Stimulated activated CD4-positive, alpha-beta T cell treated with anti-CD3 and anti-CD28 coated beads, Interleukin-15, amount 100 ng/mL, for 1 hour (primary cell): ENCODE data around the gene EHHADH.

ENCODE experiments used
- DNase-seq, 2 donors: peaks; one replicate each; pipeline ENCODE4 v3.0.0-alpha.2; 2020; ENCODE audit warnings: low read depth in 1 of 2, low spot score in 1 of 2

The EHHADH gene

DNA sequence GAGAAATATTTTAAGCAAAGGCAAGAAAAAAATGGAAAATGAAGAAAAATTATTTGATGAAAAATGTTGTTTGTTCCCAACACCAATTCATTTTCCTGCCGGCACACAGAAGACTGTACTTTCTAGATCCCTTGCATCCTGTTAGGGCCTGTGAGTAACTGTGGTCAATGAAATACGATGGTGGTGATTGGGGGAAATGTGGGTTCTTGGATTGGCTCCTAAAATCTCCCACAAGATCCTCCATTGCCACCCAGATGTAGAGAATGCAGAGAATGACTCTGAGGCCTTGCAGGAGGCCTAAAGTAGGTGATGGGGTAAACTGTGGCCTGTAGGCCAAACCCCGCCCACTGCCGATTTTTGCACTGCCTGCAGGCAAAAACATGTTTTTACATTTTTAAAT, 54.6 kb downstream of the EHHADH start:
- DNase-seq, result no peak

DNA sequence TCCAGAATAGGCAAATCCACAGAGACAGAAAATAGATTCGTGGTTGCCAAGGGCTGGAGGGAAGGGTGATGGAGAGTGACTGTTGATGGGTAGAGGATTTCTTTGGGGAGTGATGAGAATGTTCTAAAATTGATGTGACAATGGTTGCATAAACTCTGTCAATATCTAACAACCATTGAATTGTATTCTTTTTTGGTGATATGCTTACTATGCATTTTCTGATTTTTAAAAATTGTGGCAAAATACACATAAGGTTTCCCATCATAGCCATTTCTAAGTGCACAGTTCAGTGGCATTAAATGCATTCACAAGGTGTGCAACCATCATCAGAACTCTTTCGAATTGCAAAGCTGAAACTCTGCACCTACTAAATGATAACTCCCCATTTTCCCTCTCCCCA, 56.8 kb downstream of the EHHADH start:
- DNase-seq, result no peak

DNA sequence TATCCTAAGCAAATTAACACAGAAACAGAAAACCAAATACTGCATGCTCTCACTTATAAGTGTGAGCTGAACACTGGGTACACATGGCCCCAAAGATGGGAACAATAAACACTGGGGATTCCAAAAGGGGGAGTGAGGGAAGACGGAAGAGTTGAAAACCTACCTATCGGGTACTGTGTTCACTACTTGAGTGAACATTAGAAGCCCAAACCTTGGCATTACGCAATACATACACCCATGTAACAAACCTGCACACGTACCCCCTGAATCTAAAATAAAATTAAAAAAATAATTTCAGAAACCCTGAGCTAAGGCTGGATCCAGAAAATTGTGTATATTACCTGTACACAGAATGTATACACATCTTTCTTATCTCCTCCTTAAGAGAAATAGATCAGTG, 58.2 kb downstream of the EHHADH start:
- DNase-seq, result no peak

DNA sequence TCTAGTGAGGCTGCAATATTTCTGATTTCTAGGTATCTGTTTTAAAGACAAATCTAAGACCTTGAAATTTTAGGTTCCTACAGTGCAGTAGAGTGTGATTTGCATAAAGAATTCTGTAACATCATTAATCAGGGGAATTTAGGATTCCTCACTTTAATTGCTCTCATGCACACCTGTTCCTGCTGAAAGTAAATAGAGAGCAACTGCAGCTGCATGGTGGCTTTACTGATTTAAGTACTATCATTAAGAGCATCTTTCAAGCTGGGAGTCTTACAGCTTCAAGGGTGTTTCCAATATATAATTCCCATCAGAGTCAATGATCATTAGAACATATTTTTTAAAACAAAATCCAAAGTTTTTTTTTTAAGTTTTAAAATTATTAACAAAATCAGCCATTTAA, 65.0 kb downstream of the EHHADH start:
- no peak for DNase-seq

DNA sequence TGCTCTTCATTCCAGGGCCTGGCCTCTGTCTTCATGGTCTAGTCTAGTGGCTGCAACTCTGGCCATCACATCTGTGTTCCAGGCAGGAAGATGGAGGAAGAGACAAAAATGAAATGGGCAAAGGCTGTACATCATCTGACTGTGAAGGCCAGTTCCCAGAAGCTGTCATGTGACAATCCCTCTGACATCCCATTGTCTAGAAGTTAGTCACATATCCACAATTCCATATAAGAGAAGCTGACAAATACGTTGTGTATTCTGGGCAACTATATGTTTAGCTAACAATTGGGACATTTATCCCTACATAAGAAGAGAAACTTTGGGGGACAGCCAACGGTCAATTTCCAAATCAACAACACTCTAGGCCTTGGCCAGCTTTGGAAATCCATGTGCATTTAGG, 66.5 kb downstream of the EHHADH start:
- DNase-seq, result no peak

DNA sequence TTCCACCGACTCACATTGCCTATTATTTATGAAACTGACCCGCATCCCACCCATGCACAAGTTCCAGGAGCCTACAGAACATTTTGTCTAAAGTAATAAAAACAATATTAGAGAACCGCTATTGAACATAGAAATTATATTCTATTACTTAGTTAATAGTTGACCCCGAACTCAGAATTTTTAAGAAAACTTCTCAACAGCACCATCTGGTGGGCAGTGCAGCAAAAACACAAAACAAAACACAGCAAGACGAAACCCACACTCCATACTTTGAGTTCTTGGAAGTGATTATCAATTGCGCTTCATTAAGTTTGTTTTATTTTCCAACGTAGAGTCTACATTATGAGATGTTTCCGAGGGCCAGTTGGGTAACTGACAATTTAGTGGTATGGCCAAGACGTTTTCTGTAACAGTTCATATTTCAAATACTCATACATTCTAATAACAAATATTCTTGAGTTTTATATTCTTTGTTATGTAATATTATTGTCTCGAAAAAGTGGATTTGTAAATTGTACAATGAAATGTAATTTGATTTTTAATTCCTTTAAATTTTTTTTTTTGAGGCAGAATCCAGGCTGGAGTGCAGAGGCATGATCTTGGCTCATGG, 77.0 kb downstream of the EHHADH start:
- DNase-seq, result no peak

DNA sequence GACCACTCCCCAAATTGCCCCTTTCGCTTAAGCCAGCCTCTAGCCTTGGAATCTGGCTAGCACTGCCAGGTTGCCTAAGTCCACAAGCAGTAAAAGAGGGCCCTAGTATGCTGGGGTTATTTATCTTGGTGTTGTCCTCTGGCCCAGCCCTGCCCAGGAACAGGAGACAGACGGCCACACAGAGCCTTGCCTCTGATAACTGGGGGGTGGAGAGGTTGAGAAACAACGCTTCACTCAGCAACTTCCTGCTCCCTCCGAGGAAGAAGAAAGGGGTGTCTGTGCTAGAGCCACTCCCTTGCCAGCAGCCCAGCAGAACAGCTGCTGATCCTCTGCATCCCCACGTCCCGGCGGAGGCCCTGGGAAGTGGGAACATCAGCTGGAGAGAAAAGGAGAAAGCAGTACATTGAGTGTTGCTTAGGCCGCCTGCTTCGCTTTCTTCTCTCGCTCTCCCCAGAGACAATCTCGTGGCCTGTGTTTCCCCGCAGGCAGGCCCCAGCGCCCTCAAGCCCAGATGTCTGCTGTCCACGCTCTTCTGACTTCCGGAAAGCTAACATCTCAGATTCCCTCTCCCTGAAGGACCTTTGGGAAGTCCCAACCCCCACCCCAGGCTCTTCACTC, 78.4 kb downstream of the EHHADH start:
- no peak for DNase-seq

DNA sequence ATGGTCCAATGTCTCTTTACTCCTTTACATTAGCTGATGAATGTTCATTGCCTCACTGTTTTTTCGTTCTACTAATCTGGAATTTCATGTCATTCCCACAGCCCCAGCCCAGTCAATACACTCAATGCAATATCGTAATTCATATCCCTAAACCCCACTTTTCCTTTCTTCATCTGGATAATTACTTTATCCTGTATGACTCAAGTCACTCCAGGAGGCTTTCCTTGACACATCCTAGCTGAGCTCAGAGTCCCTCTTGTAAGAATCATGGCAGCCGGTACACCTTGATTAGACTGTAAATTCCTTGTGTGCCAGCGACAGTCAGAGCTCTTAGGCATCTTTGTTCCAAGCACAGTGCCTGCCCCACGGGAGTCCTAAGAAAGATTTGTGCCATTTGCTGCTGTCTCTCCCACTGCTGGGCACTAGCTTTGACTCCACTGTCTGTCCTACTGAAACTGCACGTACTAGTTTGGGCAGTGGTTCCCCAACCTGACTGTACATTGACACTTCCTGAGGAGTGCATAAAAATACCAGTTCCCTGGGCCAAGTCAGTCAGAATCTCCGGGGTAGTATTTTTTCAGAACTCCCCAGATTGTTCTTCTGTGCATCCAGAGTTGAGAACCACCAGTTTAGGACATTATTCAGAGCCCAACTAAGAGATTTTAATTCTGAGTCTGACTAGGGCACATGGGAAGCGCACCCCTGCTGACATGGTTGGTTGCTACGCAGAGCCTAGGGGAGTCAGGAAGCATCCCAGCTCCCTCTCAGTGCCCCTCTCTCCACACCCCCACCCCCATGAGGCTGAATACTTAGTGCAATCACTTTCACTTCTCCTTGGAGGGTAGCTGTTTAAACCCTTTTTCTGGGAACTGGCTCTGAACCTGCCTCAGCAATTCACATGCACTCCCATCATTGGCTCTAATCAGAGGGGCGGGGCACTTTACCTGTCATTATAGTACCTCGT, 81.5 kb downstream of the EHHADH start:
- no peak for DNase-seq

DNA sequence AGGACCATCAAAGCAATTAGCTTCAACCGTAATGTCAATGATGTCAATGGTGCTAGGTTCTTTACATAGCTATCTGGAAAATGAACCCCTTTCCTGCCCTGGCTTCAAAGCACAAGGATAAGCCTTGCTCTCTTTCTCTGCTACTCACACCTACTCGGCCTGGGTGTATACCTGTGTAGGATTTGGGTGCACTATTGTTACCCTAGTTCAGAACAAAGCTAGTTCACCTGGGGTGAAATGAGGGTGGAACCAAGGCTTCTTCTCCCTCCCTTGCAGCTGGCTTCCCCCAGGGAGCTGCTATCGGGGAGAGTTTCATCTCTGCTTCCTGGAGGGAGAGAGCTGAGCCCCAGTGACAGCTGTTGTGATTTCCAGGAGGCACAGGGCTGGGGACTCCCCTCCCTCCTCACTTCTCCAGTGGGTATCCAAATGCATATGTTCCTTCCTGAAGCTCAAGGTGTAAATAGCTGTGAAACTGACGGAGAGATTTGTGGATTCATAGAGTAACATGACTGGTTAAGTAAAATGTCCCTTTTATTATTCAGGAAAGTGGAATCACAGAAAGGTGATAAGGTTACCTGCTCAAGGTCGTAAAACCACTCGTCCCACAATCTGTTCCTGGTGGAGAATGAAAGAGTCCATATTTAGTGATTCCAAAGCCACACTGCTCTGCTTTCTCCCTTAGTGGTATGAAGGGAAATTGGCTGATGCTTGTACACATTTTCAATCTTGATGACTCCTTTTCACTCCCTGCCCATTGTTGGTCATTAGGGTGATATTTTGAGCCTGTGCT, 89.2 kb downstream of the EHHADH start:
- no peak for DNase-seq

DNA sequence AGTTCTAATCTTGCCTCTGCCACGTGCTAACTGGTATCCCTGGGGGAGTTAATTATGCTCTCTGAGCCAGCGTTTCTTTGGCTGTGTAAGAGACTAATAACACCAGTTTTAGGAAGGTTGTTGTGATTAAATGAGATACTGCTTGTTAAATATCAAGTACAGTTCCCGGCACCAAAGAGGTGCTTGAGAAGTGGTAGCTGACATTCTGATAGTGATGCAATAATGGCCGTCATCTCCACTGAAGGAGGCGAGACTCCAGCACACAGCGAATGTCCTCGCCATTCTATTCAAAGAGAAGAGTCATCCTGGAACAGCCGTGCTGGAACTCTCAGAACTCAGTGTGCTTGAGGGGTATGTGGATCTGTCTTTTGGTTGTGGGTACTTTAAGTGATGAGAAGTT, 91.2 kb downstream of the EHHADH start:
- DNase-seq, result no peak

DNA sequence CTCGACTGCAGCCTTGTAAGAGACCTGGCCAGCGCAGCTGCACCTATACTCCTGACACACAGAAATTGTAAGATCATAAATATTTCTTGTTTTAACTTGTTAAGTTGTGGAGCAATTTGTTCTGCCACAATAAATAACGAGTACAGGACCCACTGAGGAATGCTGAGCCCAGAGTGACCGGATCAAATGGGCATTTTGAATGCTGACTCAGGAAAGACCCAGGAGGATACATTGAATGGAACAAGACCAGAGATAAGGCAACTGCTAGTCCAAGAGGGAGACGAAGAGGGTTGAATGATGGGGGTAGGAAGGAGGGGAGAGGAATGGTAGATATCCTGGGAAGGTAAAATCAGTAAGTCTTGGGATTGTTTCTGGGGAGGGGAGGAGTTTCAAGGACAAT, 92.1 kb downstream of the EHHADH start:
- DNase-seq, result no peak

DNA sequence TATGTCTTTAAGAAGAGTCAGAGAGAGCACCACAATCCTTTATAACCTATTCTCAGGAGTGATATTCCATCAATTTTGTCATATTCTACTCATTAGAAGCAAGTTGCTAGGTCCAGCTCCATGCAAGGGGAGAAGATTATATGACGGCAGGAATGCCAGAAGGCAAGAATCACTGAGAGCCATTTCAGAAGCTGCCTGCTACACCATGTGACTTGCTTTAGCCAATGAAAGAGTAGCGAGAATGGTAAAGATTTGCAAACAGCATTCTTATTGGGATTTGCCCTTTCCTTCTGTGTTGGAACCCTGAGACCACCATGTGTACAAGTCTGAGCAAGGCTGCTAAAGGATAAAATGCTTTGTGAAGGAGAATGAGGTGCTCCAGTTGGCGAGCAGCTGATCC, 96.5 kb downstream of the EHHADH start:
- no peak for DNase-seq

DNA sequence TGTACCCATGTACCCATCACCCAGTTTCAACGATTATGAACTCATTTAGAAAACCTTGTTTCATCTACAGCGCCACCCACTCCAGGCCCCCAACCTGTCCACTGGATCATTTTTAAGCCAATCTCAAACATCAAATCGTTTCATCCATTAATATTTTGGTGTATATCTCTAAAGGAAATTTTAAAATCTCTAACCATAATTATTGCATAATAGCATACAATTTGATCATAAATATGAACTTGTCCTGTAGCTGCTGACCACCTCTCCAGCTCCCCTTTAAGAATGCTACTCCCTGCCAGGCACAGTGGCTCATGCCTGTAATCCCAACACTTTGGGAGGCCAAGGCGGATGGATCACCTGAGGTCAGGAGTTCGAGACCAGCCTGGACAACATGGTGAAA, 98.2 kb downstream of the EHHADH start:
- DNase-seq, result no peak

DNA sequence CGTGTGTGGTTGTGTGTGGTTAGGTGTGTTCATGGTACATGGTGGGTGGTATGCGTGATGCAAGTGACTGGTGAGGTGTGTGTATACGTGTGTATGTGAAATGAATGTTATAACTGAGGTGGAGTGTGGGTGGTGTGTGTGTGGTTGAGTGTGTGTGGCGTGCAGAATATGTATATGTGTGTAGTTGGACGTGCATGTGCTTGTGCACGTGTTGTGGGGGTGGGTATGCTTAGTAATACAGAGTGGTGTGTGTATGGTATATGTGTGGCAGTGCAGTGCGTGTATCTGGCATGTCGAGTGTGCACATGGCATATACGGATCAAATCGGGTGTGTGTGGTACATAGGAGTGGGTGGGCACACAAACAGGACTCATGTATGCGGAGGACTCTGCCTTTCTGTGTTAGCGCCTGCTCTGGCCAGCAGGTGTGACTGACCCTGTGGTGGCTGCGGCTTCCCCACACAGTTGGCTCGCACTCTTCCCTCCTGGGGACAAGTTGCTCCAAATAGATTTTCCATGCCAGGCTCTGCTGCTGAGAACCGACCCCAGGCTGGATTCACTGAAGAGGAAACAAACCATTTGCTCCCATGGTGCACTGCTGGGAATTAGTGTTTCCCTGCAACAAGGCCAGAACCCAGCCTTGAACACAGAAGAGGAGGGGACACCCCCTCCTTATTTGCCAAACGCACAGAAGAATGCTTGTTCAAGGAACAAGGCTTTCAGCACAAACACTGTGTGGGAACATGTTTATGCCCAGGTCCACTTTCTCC, 99.8 kb downstream of the EHHADH start:
- no peak for DNase-seq

DNA sequence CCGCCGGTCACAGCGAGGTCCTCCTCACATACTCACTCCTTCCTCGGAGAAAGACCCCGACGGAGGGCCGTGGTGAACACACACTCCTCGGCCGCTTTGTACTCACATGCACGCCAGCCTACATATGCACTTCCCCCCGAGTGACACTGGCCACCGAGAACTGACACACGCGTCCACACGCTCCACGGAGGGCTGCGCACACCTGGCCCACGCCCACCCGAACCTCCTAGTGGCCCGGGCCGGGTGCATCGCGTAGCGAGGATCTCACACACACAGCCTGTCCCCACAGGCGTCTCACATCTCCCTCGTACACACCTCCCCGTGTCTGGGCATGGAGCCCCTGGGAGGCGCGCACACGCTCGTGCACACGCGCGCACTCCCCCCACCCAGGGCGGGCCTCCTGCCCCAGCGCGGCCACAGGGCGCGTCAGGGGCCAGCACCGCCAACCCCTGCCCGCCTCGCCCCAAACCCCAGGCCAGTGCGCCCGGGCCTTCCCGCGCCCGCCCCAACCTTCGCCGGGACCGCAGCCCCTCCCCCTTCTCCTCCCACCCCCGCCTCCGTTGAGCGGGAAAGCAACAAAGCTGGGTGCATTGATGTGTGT, 100.6 kb downstream of the EHHADH start:
- no peak for DNase-seq

DNA sequence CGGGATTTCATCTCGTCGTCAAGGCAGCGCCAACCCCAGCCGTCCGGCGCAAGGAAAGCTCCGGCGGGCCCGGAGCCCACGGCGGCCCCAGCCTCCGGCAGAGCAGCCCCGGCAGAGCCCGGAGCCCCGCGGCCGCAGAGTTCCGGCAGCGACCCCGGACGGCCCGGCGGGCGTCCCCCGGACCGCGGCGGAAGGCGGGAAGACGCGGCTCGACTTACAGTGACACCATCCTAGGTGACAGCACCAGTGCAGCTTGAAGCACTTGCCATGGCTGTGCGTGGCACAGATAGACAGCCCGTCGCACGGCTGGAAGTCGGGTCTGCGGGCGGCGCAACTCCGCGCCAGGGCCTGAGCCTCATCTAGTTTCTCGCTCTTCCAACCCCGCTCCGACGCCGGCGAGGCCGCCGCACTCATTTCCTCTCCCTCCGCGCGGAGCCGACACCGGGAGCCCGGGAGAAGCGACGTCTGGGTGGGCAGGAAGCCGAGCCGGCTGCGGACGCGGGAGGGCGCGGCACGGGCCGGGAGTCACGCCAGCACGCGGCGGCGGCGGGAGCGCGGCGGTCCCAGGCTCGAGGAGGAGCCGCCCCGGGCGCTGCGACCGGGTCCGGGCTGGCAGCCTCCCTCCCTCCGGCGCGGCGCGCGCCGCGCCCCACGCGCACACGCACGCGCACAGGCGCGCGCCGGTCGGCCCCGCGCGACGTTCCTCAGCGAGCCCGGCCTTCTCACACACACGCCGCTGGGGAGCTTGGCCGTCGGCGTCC, 101.3 kb downstream of the EHHADH start, which contains the start of gene C3orf70:
TSS of gene C3orf70 (minus strand) at position 651 of the 761 bp plus-strand sequence. CDS start at position 414, 237 bp downstream.
- DNase-seq, result no peak

DNA sequence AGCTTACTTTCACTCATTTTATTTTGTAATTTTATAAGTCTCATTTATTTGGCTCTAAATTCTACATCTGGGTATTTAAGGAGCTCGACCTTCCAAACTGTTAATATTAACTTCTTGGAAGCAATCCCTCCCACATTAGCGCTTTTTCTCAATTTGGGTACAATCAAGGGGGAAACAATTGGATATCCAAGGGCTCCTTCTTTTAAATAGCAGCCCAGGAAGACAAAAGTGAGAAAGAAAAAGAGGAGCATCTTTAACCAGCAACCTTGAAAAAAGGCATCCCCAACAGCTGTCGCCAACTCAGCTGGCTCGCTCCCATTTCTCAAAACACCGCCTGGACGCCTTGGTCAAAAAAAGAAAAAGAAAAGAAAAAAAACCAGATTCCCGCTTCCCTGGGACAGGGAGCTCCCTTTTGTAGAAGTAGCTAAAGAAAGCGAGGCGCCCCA, 101.9 kb downstream of the EHHADH start:
- no peak for DNase-seq

DNA sequence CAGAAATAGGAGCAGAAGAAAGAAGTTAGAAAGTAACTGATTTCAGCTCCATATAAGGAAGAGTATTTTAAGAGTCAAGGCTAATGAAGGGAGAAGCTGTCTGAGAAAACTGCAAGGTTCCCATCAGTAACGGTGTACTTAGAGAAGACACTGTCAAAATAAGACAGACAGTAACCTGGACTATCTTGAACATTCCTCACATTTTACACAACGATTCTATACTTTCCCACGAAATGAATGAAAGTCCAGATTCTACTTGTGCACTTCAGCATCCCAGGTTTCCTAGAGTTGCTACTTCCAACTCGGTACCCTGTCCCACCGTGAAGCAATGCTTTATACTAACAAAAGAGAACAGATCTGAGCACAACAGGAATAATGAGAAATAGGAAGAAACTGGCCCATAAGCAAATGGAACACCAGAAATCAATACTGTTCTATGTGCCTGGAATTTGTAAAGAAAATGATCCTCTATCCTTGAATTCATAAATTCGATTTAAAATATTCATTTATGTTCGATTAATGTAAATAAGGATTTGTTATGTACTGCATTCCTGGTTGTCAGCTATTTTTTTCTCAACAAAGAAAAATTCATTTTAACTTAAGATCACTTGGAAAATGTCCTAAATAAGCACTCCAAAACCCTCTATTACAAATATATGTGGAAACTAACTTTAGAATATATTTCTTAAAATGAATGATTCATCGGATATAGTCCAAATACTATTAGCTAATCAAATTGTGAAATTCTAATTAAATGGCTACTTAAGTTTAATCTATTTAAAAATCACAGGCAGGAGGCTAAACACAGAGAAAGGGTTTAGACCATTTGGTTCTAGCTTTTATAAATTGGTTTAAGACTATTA, 102.5 kb downstream of the EHHADH start:
- DNase-seq, result no peak
